Stimulated activated CD4-positive, alpha-beta T cell treated with anti-CD3 and anti-CD28 coated beads, Interleukin-2, amount 100 ng/mL, for 48 hours (primary cell): Measurements from ENCODE around the gene NDFIP1.
A peak's percentile ranks its signal among the peaks of the same experiment; 100 is the strongest.
"Not testable (repeated sequence)": the region's sequence is repeated elsewhere in the genome, so short reads cannot be mapped to it uniquely, and the experiment has no call there.

Experiments
- DNase-seq, 2 donors: peaks; one replicate each; pipeline ENCODE4 v3.0.0-alpha.2; 2020

NDFIP1 gene

DNA sequence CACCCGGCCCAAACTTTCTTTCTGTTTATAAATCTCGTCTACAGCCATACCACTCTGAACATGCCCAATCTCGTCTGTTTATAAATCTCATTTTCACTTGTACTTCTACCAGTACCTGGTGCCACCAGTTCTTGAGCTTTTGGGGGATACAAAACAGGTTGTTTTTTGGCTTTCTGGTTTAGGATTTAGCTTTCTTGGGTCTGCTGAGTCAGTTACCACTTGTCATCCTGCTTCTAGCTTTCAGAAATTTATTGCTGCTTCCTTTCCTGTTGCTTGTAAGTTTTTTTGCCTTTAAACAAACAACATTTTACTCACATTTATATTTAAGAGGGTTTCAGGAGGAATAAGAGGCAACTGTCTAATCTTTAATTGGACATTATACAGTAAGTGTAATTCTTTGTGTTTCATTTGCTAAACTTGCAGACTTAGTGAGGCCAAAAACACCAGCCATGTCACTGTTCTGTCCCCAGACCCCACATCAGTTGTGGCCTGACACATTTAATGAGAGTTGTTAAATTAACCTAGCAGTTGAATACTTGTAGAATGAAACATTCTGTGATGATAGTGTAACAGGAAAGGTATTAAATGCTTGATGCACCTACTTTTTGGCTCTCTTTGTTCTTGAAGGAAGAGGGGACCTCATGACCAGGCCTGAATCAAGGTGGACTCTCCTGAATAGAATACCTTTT is 11.8 kb downstream of the NDFIP1 start:
- no peak for DNase-seq

DNA sequence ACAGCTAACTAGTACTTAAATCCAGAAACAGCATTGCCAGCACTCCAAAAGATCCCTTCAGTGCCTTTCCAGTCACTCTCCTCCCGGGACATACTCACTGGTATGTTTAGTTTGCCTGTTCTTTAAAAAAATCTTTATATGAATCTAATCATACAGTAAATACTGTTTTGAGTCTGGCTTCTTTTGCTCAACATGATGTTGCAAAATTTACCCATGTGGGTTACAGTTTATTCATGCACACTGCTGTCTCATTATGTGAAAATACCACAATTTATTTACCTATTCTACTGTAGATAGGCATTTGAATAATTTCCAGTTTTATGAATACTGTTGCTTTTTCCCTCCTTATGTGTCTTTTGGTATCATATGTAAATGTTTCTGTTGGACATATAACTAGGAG is 13.5 kb downstream of the NDFIP1 start:
- no peak for DNase-seq

DNA sequence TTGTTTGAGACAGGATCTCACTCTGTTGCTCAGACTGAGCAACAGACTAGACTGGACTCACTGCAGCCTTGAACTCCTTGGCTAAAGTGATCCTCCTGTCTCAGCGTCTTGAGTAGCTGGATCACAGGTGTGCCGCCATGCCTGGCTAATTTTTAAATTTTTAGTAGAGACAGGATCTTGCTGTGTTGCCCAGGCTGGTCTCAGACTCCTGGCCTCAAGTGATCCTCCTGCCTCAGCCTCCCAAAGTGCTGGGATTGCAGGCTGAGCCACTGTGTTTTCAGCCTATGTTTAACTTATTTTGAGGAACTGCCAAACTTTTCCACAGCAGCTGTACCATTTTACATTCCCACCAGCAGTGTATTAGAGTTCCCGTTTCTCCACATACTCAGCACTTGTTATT is 16.8 kb downstream of the NDFIP1 start:
- no peak for DNase-seq

DNA sequence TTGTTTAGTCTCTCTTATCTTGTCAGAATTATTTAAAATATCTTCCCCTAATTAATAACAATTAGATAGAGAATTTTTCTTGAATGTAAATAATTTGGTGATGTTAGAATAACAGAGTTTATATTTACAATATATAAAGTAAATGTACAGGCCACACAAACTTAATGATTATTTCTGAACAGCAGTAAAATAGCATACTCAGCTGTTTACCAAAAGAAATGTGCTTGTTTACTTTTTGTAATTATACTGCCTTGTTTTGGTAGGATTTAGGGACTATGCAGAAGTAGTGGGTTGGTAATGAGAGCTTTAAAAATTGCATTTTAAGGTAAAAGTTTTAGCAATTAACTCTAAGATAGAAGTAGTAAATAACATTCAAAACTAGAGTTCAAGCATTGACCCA is 17.4 kb downstream of the NDFIP1 start:
- no peak for DNase-seq

DNA sequence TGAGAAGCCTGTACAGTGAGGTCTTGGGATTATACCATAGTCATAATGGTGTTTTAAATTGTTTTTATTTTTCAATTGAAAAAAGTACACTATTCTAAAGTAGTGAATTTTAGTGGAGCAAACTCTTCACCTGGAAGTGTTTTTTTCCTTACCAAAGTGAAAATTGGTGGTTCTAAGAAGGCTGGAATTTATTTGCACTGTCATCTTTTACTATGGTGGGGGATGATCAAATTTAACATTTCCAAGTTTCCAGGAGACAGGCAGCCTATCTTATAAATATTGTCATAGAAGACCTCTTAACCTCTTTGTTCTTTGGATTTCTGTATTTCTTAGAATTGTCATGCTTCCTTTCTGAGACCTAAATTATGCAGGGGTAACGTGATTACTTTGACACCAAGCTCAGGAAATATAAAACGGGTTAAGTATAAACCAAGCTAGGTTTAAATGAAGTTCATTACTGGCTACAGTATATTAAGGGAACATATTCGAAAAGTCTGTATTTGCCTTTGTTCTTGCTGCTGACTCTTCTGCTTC is 20.2 kb downstream of the NDFIP1 start:
- no peak for DNase-seq

DNA sequence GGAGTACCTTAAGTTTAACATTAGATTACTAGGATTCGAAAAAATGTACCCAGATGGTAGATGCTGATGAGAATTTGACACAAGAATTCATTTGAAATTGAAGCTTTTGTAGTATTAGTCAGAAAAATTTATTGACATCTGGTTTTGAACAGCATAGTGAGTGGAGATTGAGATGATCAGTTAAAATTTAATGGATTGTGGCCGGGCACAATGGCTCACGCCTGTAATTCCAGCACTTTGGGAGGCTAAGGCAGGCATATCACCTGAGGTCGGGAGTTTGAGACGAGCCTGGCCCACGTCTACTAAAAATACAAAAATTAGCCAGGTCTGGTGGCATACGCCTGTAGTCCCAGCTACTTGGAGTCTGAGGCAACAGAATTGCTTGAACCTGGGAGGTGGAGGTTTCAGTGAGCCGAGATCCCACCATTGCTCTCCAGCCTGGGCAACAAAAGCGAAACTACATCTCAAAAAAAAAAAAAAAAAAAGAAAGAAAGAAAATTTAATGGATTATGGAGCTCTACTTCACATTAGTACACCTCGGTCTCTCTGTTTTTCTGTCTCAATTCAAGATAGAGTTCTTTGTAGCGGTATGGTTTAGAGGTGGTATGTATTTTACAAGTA is 21.0 kb downstream of the NDFIP1 start:
- no peak for DNase-seq

DNA sequence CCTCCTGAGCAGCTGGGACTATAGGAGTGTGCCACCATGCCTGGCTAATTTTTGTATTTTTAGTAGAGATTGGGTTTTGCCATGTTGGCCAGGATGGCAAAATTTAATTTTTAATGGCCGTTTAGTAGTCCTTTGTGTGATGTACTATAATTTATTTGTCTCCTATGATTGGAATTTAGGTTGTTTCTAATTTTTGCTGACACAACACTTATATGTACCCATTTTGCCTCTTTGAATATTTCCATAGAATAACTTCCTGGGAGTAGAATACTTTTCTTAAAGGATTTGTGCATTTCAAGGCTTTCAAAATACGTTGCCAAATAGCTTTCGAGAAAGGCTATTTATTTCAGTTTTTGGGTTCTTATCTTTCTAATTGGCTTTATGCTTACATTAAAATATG is 22.8 kb downstream of the NDFIP1 start:
- DNase-seq: no peak

DNA sequence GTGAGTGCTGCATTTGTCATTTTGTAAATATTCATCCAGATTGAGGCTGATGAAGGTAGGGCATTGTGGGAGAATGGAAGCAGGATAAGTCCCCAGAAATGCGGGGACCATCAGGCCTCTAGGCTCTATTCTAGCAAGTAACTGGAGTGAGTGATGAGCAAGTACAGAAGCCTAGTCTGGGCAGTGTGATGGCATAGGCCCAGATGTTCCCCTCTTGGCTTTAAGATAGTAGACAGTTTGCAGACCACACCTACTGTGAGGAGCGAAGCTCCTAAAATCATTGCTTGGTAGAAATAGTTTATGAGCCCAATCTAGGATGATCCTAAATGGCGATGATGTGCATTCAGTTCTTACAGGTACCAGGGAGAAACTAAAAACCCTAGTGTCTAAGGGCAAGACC is 24.3 kb downstream of the NDFIP1 start:
- no peak for DNase-seq

DNA sequence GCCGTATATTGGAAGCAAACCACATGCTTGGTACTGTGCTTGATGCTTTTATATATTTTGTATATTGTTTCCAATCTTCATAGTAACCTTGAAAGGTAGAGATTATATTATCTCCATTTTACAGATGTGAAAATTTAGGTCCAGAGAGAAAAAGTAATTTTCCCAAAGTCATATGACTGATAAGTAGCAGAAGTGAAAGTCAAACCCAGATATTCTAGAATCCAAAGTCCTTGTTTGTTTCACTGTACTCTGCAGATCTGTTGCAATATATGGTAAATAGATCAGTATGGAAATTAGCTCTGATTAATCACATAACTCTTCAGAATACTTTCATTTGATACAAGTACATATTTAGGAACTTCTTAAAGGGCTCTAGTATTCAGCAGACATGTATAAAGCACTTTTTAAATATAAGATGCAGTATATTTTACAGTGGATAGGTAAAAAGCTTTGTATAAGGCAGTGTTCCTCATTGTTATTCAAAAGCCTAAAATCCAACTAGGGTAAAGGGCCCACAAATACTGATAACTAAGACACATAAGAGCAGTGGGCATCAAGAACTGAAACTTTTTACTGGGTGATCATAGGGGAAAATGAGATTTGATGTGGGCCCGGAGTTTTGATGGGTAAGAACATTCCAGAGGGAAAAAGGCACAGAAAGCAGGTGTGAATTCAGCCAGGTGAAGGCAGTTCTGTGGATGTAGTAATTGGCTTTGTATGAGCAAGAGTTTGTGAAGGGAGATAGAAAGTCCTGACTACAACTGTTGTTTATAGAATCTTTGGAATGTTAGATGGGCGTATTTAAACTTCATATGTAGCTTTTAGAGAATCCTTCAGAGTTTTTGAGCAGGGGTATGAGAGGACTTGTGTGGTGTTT is 25.0 kb downstream of the NDFIP1 start:
- DNase-seq: no peak

DNA sequence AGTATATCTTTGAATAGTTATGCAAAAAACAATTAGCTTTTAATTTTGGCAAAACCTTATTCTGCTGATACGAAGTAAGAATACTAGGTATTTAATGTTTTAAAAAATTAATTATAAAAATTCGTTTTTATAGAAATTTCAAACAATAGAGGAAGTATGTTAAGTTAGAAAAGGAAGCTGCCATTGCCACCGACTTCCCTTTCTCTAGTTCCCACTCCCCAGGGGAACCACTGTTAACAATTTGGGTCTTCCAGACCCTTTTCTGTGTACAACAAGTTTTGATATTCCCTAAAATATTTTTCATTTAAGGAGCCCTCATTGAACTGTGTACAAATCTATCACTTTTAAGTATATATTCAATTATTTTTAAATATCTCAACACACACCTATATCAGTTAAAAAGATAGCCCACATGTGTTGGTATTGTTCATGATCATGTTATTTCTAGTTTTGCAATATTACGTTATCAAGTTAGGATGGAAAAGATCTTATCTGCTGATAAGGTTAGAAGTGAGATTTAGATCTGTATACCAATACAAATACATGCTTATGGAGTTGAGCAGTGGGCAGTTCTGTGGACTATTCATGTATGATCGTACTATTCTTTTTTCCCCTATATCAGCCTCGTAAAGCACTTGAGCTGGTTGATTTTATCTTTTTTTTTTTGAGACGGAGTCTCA is 25.9 kb downstream of the NDFIP1 start:
- DNase-seq: no peak

DNA sequence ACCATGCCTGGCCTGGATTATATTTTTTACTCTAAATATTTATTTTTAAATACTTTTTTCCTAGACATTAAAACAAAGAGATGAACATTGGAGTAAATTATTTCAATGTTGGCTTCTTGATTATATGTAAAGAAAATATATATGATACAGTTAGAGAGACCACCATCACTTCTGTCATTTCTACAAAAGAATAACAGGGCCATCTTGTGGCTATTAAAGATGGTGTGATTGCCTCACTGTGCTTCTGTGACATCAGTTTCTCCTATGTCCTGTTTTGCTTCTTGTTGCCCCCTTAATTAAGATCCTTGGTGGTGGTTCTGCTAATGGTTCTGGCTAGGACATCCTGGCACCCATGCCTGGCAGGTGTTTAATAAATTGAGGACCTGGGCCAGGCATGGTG is 32.9 kb downstream of the NDFIP1 start:
- no peak for DNase-seq

DNA sequence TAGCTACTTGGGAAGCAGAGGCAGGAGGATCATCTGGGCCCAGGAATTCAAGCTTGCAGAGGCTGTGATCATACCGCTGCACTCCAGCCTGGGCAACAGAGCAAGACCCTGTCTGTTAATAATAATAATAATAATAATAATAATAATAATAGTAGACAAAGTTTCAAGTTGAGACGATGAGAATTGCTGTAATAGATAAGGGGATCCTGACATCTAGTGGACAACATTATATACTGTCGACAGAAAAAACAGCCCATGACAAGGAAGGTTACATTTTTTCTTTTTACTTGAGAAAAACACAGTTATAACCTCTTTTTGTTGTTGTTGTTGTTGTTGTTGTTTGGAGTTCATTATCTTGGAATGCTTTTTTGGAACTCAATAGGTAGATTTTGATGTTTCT is 35.3 kb downstream of the NDFIP1 start:
- DNase-seq: no peak

DNA sequence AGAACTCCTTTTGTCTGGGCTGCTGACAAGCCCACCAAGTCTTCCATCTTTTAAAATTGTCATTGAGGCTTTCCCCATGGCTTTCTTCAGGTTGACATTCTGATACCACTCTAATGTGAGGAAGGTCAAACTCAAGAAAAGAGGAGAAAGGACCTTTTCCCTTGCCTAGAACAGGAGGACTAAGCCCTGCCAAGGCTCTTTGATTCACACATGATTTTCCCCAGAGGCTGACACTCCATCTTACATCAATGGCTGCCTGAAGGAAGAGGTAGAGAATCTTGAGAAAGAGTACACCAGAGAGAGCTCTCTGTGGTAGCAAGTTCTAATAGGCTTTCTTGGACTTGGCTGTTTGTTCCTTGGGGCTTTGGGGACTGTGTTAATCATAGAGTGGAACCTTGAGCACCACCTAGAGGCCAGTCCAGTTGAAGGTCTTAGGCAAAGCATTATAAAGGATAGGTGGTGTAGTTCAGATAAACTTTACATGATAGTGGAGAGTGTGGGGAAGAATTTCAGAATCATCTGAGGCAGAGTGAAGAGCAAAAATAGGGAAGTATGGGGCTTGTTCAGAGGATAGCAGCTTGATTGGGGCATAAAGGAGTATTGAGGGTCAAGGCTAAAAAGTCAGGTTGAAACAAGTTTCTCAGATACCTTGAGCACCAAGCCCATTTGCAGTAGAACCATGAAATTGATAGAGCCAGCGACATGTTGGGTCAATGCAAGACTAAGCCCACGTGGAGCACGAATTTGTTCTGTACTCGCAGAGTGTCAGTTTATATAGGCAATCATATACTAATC is 36.7 kb downstream of the NDFIP1 start:
- DNase-seq: peak; percentile 54 to 56

DNA sequence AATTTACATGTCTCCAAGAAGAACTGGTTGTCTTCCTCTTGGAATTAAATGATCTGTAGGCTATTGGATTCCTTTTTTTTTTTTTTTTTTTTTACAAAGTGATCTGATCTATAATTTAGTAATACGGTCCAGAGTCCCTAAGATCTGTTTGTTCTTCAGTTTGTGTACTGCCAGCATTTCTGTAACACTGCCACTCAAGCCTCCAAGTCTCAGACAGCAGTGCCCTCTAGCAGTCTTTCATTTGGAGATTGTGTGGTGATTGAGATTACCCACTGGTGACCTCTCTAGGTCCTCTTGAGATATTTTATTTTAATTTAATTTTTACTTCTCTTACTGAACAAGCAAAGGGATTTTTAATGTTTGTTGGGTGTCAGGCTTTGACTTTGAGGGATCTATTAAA is 40.8 kb downstream of the NDFIP1 start:
- DNase-seq: no peak

DNA sequence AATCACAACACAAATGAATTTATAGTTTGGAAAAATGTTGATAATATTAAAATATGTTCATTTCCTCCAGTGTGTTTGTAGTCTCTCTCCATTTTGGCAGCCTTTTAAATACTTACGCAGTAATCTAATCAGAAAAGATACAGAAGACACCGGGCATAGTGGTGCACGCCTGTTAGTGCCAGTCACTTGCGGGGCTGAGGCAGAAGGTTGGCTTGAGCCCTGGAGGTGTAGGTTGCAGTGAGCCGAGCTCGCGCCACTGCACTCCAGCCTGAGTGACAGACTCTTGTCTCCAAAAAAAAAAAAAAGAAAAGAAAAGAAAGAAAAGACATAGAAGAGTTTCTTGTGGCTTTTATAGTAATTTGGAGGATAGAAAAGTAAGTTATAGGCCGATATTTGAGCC is 41.9 kb downstream of the NDFIP1 start:
- DNase-seq: no peak

DNA sequence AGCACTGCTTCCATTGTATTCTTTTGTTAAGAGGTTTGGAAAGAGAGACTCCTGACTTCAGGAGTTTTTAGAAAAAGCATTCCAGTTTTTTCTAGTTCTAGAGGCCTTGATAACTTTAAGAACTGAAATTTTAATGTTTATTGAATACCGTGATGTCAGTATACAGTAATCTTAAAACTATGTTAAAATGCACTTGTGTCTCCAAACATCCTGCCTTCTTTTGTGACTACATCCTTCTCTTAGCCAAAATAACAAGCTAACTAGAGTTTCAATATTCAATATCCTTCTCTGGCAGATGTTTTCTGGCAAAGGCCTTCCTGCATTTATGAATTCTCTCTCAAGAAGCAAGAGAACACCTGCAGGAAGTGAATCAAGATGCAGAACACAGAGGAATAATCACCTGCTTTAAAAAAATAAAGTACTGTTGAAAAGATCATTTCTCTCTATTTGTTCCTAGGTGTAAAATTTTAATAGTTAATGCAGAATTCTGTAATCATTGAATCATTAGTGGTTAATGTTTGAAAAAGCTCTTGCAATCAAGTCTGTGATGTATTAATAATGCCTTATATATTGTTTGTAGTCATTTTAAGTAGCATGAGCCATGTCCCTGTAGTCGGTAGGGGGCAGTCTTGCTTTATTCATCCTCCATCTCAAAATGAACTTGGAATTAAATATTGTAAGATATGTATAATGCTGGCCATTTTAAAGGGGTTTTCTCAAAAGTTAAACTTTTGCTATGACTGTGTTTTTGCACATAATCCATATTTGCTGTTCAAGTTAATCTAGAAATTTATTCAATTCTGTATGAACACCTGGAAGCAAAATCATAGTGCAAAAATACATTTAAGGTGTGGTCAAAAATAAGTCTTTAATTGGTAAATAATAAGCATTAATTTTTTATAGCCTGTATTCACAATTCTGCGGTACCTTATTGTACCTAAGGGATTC is 43.1 kb downstream of the NDFIP1 start:
- DNase-seq: peak; percentile 53 to 56

DNA sequence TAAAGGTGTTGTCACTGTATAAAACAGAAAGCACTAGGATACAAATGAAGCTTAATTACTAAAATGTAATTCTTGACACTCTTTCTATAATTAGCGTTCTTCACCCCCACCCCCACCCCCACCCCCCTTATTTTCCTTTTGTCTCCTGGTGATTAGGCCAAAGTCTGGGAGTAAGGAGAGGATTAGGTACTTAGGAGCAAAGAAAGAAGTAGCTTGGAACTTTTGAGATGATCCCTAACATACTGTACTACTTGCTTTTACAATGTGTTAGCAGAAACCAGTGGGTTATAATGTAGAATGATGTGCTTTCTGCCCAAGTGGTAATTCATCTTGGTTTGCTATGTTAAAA is 43.8 kb downstream of the NDFIP1 start:
- no peak for DNase-seq

DNA sequence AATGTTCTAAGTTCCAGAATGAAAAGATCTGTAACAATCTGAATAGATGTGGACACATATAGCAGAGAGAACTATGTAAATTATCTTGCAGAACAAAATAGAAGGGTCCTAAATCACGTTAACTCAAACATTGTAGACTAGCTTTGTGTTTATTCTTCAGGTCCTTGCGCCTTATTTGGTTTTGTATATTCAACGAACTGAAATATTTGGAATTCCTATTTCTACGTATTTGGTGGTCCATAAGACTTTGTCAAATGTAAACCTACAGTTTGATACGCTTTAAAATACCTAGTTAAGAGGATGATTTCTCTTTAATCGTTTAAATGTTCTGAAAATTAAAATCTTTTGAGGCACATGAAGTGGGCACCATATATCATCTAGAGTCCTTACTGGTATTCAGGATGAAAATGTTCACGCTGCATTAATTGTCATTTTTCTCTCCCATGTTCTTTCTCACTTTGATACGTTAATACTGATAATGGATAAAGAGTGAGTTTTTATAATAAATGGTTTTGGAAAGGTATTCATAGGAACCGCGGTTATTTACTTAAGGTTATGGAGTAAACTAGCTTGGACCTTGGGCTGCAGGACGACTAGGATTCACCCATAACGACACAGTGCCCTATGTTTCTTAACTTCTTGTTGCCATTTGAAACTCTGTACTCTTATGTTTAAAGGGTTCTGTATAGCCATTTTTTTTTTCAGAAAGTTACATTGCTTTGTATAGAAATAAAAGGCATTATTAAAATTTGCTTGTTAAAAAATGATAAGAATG is 45.3 kb downstream of the NDFIP1 start:
- no peak for DNase-seq

DNA sequence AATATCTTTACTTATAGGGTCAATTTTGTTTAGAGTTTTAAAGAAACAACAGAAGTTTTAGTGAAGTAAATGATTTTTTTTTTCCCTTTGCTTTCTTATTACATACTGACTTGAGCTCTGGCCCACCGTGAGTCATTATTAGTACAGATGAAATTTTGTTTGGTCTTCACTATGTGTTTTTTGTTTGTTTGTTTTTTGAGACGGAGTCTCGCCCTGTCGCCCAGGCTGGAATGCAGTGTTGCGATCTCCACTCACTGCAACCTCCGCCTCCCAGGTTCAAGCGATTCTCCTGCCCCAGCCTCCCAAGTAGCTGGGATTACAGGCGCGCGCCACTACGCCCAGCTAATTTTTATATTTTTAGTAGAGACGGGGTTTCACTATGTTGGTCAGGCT is 45.9 kb downstream of the NDFIP1 start:
- not testable (repeated sequence) for DNase-seq

DNA sequence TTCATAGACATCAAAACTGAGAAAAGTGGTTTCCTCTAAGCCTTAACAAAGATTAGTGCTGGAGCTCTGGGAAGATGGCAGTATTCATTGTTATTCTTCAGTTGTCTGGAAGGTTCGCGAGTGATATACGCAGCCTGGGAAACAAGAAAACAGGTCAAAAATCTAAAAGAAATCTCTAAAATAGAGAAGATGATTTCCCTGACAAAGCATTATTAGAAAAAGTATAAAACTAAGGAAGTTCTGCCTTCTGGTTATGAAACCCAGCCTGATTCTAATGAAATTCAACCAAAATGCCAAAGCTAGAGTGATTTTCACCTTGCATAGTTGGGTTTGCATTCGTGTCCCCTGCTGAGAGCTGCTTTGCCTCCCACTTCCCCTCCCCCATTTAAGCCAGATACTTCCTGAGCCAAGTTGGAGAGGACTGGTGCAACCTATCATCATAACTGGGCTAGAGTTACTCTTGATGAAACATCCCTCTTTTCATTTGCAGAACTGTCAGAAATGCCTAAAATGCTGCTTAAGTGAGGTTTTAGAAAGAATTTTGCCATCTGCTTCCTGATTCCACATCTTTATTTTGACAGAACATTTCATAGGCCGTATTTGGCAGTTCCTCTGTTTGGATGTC is 48.4 kb downstream of the NDFIP1 start:
- no peak for DNase-seq
